A549 treated with Hydrocortisone at 1 μM for 4 hours (cell line): ENCODE results near the gene SERPINE2. TPM values are rescaled to one million over a fixed set of nuclear protein-coding genes. Genes with fewer than 3 reads are reported as not detected.

Source experiments
- total RNA-seq: library from RNA; stranded (reverse); fragments of 200-300 nt; extraction: Qiagen RNA extraction; gene quantifications from 5 replicates; pipeline ENCODE4 v1.2.3, GENCODE V29; 2022

SERPINE2 gene
- 145 to 172 TPM (median 158 TPM) in 5 replicates for total RNA-seq

DNA sequence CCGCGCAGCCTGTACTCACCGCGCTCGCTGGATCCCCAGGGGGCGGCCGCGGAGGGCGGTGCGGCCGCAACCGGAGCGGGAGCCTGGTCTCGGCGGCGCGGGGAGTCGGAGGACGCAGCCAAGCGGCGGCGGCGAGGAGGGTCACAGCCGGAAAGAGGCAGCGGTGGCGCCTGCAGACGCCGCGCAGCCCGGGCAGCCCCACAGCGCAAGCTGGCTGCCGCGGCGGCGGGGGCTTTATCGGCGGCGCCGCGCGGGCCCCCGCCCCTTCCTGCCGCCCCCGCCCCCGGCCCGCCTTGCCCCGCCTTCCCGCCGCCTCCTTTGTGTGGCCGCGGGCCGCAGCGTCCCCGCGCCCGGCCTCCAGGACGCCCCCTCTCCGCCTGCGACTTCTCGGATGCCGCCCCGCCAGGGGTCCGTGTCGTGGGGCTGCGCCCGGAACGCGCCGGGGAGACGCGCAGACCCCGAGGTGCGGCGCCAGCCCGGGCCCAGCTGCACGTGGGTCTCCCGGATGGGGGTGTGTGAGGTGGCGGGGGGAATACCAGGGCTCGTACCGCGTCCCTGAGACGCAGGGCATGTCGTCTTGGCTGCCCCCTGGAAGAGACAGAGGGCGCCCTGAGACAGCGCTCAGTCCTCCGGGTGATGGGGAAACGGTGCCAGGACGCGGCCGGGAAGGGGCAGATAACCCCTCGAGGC is at the start of gene SERPINE2:
SERPINE2 (minus strand) TSS at position 207 of the 690 bp plus-strand sequence. CDS start 37,386 bp downstream, outside the sequence.

GRCh38 chr2:223957092-223957851 is 81.8 kb downstream of the SERPINE2 start, which contains the start of gene MRPL44:
MRPL44 (plus strand) TSS chr2:223957463; CDS start chr2:223957473, 10 bp downstream.

GRCh38 chr2:223944703-223945531 is 94.2 kb downstream of the SERPINE2 start, which contains the start of gene WDFY1:
WDFY1 (minus strand) TSS chr2:223945335; CDS start chr2:223945284, 51 bp downstream.

Other genes with a start within 250 kb of the SERPINE2 start
- gene AP1S3, start 201.7 kb downstream of the SERPINE2 start, total RNA-seq = 23.7 to 54.3 TPM (median 31.0 TPM) in 5 replicates
- gene WDFY1, start 94.0 kb downstream of the SERPINE2 start, total RNA-seq = 29.0 to 41.9 TPM (median 35.9 TPM) in 5 replicates
- 46.4 to 49.6 TPM (median 47.6 TPM) in 5 replicates for gene MRPL44, start 81.8 kb downstream of the SERPINE2 start, total RNA-seq